Measurements from ENCODE around the gene SFRP2.
A peak's percentile ranks its signal among the peaks of the same experiment; 100 is the strongest.

Gene SFRP2, protein sequence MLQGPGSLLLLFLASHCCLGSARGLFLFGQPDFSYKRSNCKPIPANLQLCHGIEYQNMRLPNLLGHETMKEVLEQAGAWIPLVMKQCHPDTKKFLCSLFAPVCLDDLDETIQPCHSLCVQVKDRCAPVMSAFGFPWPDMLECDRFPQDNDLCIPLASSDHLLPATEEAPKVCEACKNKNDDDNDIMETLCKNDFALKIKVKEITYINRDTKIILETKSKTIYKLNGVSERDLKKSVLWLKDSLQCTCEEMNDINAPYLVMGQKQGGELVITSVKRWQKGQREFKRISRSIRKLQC

DNA sequence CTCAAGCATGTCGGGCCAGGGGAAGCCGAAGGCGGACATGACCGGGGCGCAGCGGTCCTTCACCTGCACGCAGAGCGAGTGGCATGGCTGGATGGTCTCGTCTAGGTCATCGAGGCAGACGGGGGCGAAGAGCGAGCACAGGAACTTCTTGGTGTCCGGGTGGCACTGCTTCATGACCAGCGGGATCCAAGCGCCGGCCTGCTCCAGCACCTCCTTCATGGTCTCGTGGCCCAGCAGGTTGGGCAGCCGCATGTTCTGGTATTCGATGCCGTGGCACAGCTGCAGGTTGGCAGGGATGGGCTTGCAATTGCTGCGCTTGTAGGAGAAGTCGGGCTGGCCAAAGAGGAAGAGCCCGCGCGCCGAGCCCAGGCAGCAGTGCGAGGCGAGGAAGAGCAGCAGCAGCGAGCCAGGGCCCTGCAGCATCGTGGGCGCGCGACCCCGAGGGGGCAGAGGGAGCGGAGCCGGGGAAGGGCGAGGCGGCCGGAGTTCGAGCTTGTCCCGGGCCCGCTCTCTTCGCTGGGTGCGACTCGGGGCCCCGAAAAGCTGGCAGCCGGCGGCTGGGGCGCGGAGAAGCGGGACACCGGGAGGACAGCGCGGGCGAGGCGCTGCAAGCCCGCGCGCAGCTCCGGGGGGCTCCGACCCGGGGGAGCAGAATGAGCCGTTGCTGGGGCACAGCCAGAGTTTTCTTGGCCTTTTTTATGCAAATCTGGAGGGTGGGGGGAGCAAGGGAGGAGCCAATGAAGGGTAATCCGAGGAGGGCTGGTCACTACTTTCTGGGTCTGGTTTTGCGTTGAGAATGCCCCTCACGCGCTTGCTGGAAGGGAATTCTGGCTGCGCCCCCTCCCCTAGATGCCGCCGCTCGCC is at the start of gene SFRP2:
TSS of gene SFRP2 (minus strand) at position 671 of the 864 bp plus-strand sequence. CDS start at position 423, 248 bp downstream.
- no peak for DNase-seq (ENCODE audit: low read depth in 2 of 3, low spot score in 1 of 3)

DNA sequence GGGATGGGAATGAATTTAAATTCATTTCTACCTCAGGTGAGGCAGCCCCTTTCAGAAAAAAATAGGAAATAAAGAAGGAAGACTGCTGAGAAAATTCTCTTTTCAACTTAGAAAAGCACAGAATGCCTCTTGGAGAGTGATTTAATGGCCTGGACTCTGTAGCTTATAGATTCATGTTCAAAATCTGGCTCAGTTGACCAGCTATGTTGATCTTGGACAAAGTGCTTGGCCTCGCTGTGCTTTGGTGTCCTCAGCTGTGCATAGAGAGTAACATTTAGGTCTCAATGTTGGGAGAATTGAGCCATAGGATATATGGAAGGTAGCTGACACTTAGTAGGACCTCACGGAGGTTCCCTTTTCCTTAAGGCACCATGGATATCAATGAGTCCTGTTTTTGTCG is 49.7 kb upstream of the SFRP2 start:
- no peak for DNase-seq (ENCODE audit: low read depth in 2 of 3, low spot score in 1 of 3)

DNA sequence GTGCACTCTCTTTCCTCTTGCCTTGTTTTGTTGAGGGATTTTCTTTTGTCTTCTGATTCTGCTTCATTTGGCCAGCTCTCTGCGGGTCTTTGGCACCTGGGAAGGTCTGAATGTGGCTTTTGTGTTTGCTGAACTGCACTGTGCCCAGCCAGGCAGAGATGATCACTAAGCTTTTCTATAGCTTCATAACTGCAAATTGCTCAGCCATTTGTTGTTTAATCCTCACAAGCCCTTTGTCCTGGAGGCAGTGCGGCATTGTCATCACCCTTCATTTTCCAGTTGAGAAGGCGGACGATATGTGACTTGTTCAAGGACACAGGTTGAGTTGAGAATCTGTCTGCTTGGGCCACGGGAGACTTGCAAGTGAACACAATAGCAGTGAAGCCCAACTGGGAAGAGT is 46.0 kb upstream of the SFRP2 start:
- DNase-seq (ENCODE audit: low read depth in 2 of 3, low spot score in 1 of 3) = no peak

DNA sequence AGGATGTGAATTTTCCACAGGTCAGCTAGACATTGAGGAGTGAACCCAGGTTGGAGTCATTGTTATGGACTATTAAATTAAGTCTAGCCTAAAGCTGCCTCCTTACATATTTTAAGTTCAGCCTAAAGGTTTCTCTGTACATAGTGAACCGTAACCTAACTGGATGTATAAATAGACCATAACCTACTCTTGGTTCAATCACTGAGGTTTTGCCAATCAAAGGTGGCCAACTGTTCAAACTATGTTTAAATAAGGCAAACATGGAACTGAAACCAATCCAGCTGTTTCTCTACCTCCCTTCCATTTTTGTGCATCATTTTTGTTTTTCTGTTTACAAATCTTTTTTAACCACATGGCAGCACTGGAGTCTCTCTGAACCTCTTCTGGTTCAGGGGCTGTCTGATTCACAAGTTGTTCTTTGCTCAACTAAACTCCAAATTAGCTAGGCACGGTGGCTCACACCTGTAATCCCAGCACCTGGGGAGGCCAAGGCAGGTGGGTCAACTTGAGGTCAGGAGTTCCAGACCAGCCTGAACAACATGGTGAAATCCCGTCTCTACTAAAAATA is 43.9 kb upstream of the SFRP2 start:
- no peak for DNase-seq (ENCODE audit: low read depth in 2 of 3, low spot score in 1 of 3)

DNA sequence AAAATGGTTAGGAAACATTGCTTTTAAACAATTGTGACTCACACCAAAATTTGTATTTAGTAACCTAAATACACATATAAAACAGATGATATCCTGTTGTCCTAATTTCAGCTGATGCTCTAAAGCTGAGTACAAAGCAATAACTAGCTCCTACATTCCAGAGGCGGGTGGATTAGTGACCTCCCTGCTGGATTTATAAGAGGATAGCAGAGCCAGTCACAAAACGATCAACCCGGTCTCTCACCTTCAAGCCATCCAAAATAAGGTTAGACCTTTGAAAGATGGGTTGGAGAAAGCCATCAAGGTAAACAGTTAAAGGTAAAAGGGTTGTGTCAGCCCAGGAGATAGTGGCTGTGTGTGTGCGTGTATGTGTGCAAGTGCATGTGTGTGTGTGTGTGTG is 43.2 kb upstream of the SFRP2 start:
- no peak for DNase-seq (ENCODE audit: low read depth in 2 of 3, low spot score in 1 of 3)

DNA sequence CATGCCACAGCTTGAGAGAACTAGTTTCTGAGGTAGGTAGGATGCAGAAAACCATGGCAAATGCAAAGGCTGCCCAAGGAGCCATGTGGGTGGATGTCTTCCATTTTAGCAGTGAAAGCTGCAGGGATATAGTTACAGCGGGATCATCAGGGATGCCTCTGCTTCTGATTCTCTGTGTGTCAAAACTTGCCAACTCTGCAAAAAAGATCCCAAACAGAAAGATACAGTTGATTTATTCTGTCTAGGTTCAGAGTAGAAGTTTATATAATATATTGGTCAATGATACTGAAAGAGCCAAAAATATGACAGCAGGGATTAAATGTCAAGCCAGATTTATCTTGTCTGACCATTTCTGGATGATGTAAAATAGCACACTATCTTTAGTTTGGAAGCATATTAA is 42.4 kb upstream of the SFRP2 start:
- no peak for DNase-seq (ENCODE audit: low read depth in 2 of 3, low spot score in 1 of 3)

DNA sequence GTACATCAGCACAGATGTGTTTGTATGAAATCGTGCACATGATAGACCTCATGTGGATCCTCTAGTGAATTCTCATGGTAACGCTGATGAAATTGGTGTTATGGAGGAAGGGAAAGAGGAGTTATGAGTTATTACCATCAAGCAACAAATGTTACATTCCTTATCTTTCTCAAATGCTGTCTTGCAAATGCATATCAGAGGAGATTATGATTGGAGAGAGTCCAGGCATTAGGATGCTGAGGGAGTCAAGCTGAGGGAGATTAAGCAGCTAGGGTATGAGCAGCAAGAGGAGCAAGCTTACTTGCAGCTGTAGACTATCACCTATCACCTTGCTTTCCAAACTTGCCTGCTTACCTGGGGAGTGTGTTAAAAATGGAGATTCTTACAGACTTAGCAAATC is 36.8 kb upstream of the SFRP2 start:
- no peak for DNase-seq (ENCODE audit: low read depth in 2 of 3, low spot score in 1 of 3)

DNA sequence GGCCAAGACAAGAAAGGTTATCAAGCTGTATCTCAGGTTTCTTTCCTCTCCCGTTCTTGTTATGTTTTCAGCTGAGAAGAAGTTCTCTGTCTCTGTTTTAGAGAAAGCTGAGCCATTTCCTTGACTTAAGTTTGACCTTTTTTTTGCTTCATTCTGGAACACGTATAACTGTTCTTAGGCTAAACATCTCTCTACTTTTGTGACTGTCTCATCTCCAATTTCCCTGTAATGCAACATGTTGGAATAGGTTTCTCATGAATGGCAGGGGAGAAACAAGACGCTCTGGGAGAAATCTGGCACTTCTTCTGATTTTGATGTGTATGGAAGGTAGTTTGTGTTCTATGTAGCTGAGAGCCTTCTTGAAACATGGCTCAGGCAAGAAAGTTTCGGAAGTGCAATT is 36.2 kb upstream of the SFRP2 start:
- DNase-seq (ENCODE audit: low read depth in 2 of 3, low spot score in 1 of 3) = no peak

DNA sequence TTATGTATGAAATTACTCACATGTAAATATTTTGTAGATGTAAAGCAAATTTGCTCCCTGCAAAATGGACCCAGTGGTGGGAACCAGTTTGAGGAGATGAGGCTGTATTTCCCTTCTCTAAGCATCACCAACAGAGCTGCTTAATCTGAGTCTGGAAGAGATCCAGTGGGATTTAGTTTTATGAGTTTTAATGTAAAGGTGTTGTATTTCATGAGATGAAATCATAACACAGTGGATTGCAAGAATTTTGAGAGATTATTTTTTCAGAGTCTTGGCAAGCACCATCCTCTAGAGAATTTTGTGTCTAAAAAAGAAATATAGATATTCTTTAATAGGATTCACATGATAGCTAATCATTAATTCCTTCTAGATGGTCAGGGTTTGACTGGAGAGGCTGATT is 35.6 kb upstream of the SFRP2 start:
- DNase-seq (ENCODE audit: low read depth in 2 of 3, low spot score in 1 of 3) = no peak

DNA sequence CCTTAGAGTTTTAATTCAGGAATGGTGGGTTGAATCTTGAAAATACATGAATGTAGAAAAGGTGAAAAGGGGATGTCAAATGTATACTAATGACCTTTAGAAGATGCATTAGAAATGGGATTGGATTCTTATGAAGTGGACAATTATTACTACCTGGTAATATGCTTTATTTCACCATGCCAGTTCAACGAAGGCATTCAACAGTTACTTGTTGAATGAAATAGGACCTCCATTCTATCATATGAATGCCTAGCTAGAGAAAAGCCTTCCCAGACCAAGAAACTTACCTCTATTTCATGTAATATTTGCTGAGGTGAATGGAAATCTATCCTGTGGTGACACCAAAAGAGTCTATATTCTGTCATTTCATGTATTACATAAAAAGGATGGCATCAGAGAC is 34.6 kb upstream of the SFRP2 start:
- no peak for DNase-seq (ENCODE audit: low read depth in 2 of 3, low spot score in 1 of 3)

DNA sequence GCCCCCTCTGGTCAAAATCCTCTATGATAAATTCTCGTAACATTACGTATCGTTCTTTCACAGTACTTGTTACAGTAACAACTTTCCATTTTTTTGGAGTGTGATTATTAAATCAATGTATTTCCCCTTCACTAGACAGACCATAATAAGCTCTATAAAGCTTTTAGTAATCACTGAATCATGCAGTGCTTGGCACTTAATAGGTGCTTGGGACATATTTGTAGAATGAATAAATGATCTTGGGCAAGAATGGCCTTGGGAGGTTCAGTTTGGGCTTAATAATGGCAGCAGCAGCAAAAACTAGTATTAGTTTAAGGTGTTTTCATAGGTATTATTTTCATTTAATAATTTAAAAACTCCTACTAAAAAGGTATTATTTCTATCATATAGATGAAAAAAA is 33.4 kb upstream of the SFRP2 start:
- DNase-seq (ENCODE audit: low read depth in 2 of 3, low spot score in 1 of 3) = no peak

DNA sequence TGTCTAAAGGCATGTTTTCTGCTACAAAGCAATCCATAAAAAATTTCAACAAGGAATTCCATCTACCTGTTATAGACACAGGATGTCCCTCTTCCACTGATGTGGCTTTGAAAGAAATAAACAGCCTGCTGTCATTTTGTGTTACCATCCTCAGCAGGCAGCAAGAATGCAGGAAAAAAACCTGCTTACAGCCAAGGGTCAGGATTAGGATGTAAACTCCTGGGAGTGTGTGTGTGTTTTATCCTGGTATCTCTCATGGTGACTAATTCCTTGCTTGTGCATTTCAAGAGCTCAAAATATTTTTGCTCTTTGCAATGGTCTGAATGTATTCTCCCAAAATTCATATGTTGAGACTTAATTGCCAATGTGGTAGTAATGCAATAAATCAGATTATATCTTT is 28.6 kb upstream of the SFRP2 start:
- DNase-seq (ENCODE audit: low read depth in 2 of 3, low spot score in 1 of 3) = no peak

DNA sequence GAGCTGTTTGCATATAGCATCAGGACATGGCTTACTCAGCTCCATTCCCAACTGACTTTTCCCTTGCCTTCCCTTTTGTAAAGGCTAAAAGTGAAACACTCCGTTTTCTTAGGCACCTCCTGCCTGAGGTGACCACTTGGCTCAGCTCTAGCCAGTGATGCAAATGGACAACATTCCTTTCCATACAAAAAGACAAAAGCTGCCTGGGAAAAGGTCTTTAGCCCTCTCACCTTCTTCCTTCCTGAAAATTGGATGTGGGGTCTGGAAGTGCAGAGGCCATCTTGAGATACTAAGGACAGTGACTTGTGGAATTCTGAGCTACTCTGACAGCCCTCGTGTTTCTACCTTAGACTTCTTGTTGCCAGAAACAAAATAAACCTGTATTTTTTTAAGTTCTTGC is 27.7 kb upstream of the SFRP2 start:
- DNase-seq (ENCODE audit: low read depth in 2 of 3, low spot score in 1 of 3) = no peak

DNA sequence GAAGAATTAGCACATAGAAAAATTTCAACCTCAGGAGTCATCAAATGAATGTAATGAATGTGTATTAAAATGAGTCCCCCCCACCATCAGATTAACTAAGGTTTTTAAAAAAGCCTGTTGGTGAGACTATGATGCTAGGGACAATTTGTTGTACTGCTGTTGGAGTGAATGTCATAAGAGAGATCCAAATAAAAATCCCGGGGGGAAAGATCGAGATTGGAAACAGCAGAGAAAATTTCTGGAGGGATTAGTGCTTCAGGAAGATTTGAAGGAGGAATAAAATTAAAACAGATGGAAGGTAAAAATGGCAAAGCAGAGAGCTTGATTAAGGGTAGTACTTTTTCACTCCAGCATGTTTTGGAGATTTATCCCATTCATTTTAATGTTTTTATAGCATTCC is 25.9 kb upstream of the SFRP2 start:
- DNase-seq (ENCODE audit: low read depth in 2 of 3, low spot score in 1 of 3) = no peak

DNA sequence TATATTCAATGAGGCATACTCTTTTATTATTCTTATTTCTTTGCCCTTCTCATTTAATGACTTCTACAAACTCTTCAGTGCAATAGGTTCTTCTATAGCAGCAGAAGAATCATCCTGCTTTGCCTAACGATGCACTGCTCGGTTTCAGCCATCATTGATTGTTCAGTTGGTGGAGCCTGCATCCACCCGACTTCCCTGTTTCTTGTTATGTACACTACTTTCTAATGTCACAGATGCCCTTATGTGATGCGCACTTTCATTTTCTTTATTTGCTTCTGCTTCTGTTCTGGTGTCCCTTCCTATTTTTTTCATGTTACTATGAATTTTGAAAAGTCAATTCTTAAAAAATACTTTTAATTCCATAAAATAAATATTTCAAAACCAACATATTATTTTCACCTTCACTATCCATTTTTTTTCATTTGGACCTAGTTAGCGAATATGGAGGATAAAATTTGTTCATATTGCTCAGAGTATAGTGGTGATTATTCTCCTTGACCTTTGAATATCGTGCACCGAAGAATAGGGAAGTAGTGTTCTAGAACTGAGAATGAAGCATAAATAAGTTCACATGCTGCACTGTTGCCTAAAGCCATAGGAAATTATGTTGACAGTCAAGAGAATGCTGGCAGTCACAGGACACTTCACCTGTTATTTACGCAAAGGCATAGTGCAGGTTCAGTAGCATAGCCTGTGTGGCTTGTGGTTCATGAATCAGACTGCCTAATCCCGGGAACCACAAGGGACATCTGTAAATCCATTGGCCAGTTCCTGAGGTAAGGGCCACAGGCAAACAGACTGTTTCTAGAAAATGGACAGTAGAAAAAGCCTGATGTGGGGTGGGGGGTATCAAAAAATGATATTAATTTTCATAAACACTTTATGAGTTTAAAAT is 21.3 kb upstream of the SFRP2 start:
- no peak for DNase-seq (ENCODE audit: low read depth in 2 of 3, low spot score in 1 of 3)

DNA sequence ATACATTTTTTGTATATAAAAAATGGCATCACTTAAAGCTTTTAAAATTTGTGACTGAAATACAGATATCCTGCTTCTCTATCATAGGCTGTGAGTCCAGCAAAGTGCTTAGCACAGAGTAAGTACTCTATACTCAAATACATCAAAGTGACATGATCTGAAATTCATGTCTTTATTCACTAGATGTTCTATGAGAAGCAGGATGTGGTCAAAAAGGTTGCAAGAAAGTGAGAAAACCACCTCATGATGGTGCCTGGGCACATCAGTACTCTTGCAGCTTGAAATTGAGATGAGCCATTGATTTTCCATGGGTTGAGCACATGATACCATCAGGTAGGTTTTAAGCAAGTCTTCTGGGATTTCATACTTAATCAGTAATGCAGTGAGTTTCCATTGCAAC is 20.4 kb upstream of the SFRP2 start:
- DNase-seq (ENCODE audit: low read depth in 2 of 3, low spot score in 1 of 3) = peak in 1 of 3 donors; percentile 44

DNA sequence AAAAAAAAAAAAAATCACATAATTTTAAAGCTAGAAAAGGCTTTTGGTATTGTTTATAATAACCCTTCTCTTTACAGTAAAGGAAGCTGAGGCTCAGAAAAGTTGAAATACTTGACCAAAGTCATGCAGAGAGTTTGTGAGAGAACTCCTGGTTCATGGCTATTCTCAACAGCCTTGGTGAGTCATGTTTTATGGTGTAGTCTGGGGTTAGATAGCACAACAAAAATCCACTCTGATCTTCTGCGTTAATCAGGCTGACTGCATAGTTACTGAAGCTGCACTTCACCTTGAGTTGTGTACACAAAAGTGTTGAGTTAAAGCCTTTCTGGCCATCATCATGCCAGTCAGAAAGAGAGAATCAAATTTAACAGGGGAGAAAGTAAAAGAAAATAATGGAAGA is 19.3 kb upstream of the SFRP2 start:
- DNase-seq (ENCODE audit: low read depth in 2 of 3, low spot score in 1 of 3) = no peak

DNA sequence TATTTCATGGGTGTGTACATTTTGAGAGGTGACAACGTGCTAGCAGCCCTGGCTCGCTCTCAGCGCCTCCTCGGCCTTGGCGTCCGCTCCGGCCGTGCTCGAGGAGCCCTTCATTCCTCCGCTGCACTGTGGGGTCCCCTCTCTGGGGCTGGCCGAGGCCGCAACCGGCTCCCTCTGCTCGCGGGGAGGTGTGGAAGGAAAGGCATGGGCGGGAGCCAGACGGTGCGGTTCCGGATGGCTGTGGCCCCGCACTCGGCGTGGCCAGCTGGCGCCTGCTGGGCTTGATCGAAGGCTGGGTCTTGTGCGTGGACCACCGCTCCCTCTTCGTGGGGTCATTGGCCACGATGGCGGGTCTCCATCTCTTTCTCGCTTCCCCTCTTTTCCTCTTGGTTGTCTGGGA is 17.2 kb upstream of the SFRP2 start:
- no peak for DNase-seq (ENCODE audit: low read depth in 2 of 3, low spot score in 1 of 3)

DNA sequence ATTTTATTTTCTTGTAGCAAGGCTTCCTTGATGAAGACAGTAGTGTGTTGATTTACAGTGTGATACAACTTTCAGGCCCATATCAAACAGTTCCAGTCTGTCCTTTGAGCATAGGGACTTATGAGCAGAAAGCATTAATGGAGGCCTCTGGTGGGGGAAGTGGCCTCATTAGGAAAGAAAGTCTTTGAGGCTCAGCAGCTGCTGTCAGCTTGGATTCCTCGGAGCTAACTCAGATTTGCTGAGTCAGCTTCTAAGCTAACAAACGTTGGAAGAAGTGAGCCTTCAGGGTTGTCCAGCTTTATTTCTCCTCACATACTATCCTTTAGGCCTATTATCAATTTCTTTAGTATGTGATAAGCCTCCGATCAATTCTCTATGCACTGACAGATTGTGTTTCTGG is 15.8 kb upstream of the SFRP2 start:
- no peak for DNase-seq (ENCODE audit: low read depth in 2 of 3, low spot score in 1 of 3)

DNA sequence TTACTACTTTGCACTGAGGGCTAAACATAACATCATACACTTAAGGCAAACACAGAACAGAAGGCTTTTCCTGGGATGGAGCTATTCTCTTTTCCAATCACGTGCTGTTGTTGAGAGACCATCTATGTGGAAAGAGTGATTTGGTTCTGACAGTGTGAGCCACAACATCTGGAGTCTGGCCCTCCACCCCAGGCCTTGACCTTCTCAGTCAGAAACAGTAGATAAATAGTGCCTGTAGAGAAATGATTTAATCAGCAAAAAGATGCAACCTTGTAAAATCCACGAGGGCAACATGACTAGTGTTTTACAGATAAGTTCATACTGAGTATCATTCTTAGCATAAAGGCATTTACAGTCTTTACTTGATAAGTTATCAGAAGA is 10.8 kb upstream of the SFRP2 start:
- no peak for DNase-seq (ENCODE audit: low read depth in 2 of 3, low spot score in 1 of 3)

DNA sequence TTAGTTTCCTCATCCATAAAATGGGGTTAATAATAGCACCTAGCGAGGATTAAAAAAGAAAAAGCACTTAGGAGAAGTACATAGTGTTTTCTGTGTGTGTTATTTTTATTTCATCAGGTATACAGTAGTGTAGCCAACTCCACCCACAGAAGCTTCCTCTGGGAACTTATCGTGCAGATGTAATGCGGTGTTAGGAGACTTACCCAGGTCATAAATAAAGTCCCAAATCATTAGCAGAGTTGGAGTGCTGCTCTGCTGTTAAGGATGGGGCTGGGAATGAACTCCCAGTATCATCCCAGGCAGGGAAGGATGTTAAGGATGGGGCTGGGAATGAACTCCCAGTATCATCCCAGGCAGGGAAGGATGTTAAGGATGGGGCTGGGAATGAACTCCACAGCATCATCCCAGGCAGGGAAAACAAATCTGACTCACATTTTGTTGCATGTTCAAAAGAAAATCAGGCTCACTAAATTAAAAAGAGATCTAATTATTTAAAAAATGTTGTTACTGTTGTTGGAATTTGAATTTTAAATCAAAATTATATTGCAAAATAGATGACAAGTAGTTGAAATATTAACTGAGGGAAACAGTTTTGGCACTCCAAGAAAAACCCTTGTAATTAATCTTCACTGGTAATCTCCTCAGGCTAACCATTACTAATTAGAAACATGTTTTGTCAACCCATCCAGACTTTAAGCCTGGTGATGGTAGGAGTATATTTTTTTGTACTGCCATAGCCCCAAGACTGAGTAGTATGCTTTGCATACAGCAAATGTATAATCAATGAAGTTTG is 10.2 kb upstream of the SFRP2 start:
- no peak for DNase-seq (ENCODE audit: low read depth in 2 of 3, low spot score in 1 of 3)

Measured in stimulated activated CD4-positive, alpha-beta T cell treated with anti-CD3 and anti-CD28 coated beads, Interleukin-12 subunit alpha, Interleukin-12 subunit beta, amount 100 ng/mL, for 48 hours (primary cell).